GM12864 (cell line): ENCODE measurements around the gene BST1.

Source experiments
- DNase-seq: peaks from one replicate; pipeline ENCODE4 v3.0.0-alpha.2; 2011; ENCODE audit warnings: low read depth
- H3K4me3 ChIP-seq: 2 replicates; pipeline ENCODE4 v1.5.1; 2011; ENCODE audit warnings: mild to moderate bottlenecking, low read depth, low read length, control low read depth
- CTCF ChIP-seq: IDR thresholded peaks from 2 replicates; pipeline ENCODE4 v1.5.1; 2011; ENCODE audit warnings: low read depth, mild to moderate bottlenecking, moderate library complexity, low read length, control low read depth, inconsistent platforms; ENCODE audit errors: missing control alignments

Gene BST1

GRCh38 chr4:15702941-15703403 is at the start of gene BST1:
BST1 (plus strand) TSS chr4:15703065; CDS start chr4:15703145, 80 bp downstream.
- DNase-seq = no peak
- no peak for TF ChIP-seq CTCF
- peak within 1 kb of the TSS; percentile 54 for H3K4me3 ChIP-seq

DNA sequence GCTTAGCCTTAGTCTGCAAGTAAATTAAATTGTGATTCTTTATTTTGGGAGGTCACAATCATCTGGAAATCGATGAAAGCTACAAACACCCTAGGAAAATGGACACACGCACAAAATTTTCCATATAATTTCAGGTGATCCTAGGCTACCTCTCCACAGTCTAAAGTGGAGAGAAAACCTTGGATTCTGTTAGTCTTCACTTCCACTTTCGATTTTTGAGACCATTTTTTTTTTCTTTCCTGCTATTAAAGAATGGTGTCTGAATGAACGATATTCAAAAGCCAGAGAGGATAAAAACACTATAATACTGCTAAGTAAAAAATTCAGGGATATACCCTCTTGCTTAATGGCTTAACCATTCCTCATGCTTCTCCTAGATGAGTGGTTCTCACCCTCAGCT is 49.4 kb upstream of the BST1 start:
- peak overlapping the region; percentile 93 for H3K4me3 ChIP-seq
- no peak for TF ChIP-seq CTCF
- DNase-seq = no peak

DNA sequence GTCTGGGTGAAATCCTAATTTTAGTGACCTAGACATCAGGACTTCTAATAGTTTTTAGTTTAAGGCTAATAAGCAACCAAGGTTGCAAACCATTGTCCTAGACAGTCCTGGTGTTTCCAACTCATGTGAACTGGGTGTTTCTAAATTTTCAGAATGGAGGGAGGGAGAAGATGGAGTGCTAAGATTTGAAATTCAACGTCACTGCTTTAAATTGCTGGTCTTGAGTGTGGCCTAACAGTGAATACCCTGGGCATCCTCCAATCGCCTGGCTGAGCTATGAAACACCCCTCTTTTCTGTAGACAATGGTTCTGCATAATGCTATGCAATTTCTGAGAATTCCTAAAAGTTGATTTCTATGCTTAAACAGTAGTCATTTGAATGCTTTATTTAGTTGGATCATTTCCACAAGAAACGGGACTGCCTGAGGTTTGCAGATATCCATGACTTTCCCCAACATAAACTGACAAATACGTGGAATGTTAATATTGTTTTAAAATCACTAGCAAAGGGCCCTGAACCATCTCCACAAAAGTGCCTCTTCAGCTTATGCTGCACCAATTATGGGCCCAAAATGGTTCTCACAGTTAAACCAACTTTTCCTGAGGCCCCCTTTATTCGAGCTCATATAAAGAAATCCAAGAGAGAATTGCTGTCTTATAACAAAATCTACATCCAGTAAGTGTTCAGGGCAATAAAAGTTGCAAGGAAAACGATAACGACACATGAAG is 48.8 kb upstream of the BST1 start:
- peak overlapping the region; percentile 93 for H3K4me3 ChIP-seq
- TF ChIP-seq CTCF = no peak
- no peak for DNase-seq

DNA sequence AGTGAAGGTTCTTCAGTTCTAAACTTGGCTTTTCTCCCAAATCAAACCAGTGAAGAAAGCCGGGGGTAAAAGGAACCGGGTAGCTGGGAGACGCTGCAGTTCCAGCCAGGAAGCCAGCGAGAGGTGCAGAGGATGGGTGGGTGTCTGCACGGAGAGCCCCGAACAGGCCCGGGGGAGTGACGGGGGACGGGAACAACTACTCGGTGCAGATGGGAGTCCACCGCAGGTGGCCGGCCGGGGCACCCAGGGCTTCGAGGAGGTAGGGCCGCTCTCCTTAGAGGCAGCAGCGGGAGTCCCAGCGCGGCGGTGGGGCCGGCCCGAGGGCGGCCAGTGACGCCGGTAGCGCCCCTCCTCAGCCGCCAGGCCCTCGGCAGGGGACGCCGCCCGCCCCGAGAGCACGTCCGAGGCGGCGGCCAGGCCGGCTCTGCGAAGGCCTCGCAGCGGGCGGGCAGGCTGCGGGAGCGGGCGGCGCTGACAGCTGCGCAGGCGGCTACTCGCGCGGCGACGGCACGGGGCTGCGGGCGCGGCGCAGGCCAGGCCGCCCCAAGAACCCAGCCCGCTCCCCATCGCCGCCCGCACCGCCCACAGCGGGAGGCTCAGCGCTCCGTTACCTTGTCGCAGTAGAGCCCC is 48.2 kb upstream of the BST1 start:
- no peak for DNase-seq
- H3K4me3 ChIP-seq = peak overlapping the region; percentile 93
- no peak for TF ChIP-seq CTCF

DNA sequence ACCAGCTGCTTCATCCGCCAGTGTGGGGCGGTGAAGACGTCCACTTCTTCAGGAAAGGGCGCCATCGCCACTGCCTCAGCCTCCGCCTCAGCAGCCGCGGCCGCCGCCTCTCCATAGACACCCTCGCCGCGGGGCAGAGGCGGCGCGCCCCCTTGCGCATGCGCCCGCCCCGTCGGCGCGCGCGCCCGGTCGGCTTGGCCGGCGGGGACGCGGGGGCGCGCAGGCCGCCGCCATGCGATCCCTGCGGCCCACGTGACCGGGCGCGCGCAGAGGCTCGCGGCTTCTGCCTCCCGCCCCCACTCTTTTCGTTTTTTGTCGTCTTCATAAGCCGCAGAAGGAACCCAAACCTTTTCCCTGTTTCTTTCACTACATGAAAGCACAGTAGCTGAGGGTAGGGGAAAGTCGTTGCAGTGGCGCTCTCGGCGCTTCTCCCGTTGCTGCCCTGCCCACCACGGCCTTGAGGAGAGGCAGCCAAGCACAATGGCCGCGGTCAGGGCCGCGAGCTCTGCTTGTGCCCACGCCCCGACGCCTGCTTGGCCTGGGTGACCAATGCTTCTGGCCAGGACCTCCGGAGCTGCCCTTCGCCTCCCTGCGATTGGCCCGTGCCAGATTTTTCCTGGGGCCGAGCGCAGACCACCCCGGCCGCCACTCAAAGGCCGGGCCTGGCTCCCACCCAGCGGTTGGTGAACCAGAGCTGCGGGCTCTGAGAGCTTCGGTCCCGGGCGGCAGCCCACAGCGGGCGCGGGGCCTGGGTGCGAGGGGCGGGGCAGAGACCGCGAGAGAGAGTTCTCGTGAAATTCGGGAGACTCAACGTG is 47.4 kb upstream of the BST1 start, which contains the start of gene FBXL5:
Gene FBXL5 (minus strand): TSS at position 135 of the 815 bp plus-strand sequence. CDS start 70 bp downstream, at position 65.
- peak within 1 kb of the TSS; percentile 93 for H3K4me3 ChIP-seq
- DNase-seq = peak; percentile 70
- TF ChIP-seq CTCF = no peak

- DNase-seq = no peak
- TF ChIP-seq CTCF = no peak
- H3K4me3 ChIP-seq = peak overlapping the region; percentile 85
Measured at GRCh38 chr4:15656038-15656470, 46.8 kb upstream of the BST1 start.
